Hepatocyte (in vitro differentiated cells): ENCODE measurements around the gene KBTBD2.
"Not testable (repeated sequence)": the region's sequence is repeated elsewhere in the genome, so short reads cannot be mapped to it uniquely, and the experiment has no call there.

Experiments used
- EZH2 ChIP-seq: fragments of 200-600 bp; sonication (generic); IDR thresholded peaks from 2 replicates; pipeline ENCODE4 v1.6.1; 2016; ENCODE audit warnings: antibody characterized with exemption, mild to moderate bottlenecking, borderline replicate concordance
- EZH2phosphoT487 ChIP-seq: fragments of 200-600 bp; sonication (generic); IDR thresholded peaks from one replicate; pipeline ENCODE4 v1.6.1; 2018; ENCODE audit warnings: antibody characterized with exemption, mild to moderate bottlenecking, low read depth, moderate library complexity; ENCODE audit not compliant: unreplicated experiment, severe bottlenecking
- TF ChIP-seq, protein P1 (sequence below): fragments of 200-600 bp; sonication (generic); IDR thresholded peaks from 2 replicates; pipeline ENCODE4 v1.5.1; 2016; ENCODE audit warnings: antibody characterized with exemption, mild to moderate bottlenecking; ENCODE audit not compliant: poor library complexity

DNA sequence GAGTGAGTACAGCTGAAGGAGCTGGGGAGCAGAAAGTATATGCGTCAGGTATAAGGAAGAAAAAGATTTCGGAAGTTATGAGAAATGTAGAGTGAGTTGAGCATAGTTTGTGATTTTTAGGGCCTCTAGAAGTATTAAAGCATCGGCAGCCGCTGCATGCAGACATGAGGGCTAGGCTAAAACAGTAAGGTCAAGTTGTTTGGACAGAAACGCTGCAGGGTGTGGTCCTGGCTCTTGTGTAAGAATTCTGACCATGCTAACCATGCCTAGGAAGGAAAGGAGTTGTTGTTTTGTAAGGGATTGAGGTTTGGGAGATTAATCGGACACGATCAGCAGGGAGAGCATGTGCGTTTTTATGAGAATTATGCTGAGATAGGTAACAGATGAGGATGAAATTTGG, 51.7 kb downstream of the KBTBD2 start:
- TF ChIP-seq, protein P1, sequence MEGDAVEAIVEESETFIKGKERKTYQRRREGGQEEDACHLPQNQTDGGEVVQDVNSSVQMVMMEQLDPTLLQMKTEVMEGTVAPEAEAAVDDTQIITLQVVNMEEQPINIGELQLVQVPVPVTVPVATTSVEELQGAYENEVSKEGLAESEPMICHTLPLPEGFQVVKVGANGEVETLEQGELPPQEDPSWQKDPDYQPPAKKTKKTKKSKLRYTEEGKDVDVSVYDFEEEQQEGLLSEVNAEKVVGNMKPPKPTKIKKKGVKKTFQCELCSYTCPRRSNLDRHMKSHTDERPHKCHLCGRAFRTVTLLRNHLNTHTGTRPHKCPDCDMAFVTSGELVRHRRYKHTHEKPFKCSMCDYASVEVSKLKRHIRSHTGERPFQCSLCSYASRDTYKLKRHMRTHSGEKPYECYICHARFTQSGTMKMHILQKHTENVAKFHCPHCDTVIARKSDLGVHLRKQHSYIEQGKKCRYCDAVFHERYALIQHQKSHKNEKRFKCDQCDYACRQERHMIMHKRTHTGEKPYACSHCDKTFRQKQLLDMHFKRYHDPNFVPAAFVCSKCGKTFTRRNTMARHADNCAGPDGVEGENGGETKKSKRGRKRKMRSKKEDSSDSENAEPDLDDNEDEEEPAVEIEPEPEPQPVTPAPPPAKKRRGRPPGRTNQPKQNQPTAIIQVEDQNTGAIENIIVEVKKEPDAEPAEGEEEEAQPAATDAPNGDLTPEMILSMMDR = not testable (repeated sequence)
- not testable (repeated sequence) for TF ChIP-seq EZH2phosphoT487, EZH2
